Left cardiac atrium (tissue), 4 donors: ENCODE measurements around the gene HDX. TPM values are rescaled to one million over a fixed set of nuclear protein-coding genes. Genes with fewer than 3 reads are reported as not detected.
"Not testable (repeated sequence)": the region's sequence is repeated elsewhere in the genome, so short reads cannot be mapped to it uniquely, and the experiment has no call there.

ENCODE experiments used
- ATAC-seq, 2 donors: fragments of 200-7000 bp; cut with Tn5 transposase; one replicate each; pipeline ENCODE4 v1.9.1; 2020; ENCODE audit warnings: mild to moderate bottlenecking in 2 of 2, moderate library complexity in 2 of 2
- DNase-seq: peaks from one replicate; pipeline ENCODE4 v3.0.0-alpha.2; 2020
- intact Hi-C, 2 donors: fragments of 100-400 bp; cut with DNase I; formaldehyde crosslinking; loops; one replicate each; pipeline versions ENCODE4 v1.14.1 to v1.15.1; 2022 to 2023
- total RNA-seq, 2 donors: library from RNA; stranded (reverse); fragmentation: NEBNext Ultra II Directional; extraction: Animal tissue kit (Norgen Biotek cat#: 25700); gene quantifications; one replicate each; pipeline ENCODE4 v1.2.1, GENCODE V29; 2021
- donor health status: DM: no; HTN: yes; CAD: no.
- donor health status: DM: no; HTN: yes; CAD: no; lungs with severe emphysema.
- donor health status: DM: yes; HTN: yes; CAD: no.
- donor health status: Dilated cardiomyopathy.

HDX gene
- total RNA-seq, 2 donors from 2014 or later, result 3.2 to 5.2 TPM

GRCh38 chrX:84358271-84358670, 144.0 kb downstream of the HDX start:
- no peak for DNase-seq
- intact Hi-C loops, result no loop called here
- no peak for ATAC-seq

- intact Hi-C loops, result no loop called here
- ATAC-seq (no peak), DNase-seq (no peak)
Observed at GRCh38 chrX:84357296-84357695, 145.0 kb downstream of the HDX start.

- intact Hi-C loops, result no loop called here
- ATAC-seq (no peak), DNase-seq (no peak)
Observed at GRCh38 chrX:84340968-84341367, 161.3 kb downstream of the HDX start.

- no peak for ATAC-seq
- DNase-seq, result no peak
- intact Hi-C loops, result no loop called here
Observed at GRCh38 chrX:84339507-84340364, 162.5 kb downstream of the HDX start.

- no peak for ATAC-seq
- intact Hi-C loops, result no loop called here
- no peak for DNase-seq
Observed at GRCh38 chrX:84336646-84337045, 165.6 kb downstream of the HDX start.

- intact Hi-C loops, result no loop called here
- DNase-seq (no peak), ATAC-seq (no peak)
Observed at GRCh38 chrX:84335121-84335520, 167.1 kb downstream of the HDX start.

GRCh38 chrX:84322083-84322827, 180.0 kb downstream of the HDX start:
- ATAC-seq (no peak), DNase-seq (no peak)
- intact Hi-C loops, result no loop called here

- intact Hi-C loops, result no loop called here
- DNase-seq (no peak), ATAC-seq (no peak)
Observed at GRCh38 chrX:84320614-84321013, 181.6 kb downstream of the HDX start.

- ATAC-seq (no peak), DNase-seq (no peak)
- intact Hi-C loops, result no loop called here
Observed at GRCh38 chrX:84320023-84320422, 182.2 kb downstream of the HDX start.

GRCh38 chrX:84318661-84319060, 183.6 kb downstream of the HDX start:
- DNase-seq, result no peak
- intact Hi-C loops, result no loop called here
- no peak for ATAC-seq

- DNase-seq, ATAC-seq, intact Hi-C loops: not testable (repeated sequence)
Observed at GRCh38 chrX:84315946-84316345, 186.3 kb downstream of the HDX start.
